Heart left ventricle (tissue), 16 donors: ENCODE data around the gene PVRIG. TPM values are rescaled to one million over a fixed set of nuclear protein-coding genes. Genes with fewer than 3 reads are reported as not detected.

Experiments
- ATAC-seq, 4 donors: fragments of 200-7000 bp; cut with Tn5 transposase; one replicate each; pipeline ENCODE4 v1.9.1; 2020 to 2022; ENCODE audit warnings: moderate library complexity in 4 of 4, mild to moderate bottlenecking in 3 of 4, moderate number of reproducible peaks in 1 of 4
- DNase-seq, 5 donors: peaks; one replicate each; pipeline ENCODE4 v3.0.0-alpha.2; 2020
- H3K27ac ChIP-seq, 12 donors: fragments of 200-600 bp; sonication (generic) in 4 of 12; one replicate each; pipeline versions ENCODE4 v1.5.0 to v1.8.0; 2016 to 2022; ENCODE audit warnings: mild to moderate bottlenecking in 2 of 12
- H3K27me3 ChIP-seq, 9 donors: fragments of 200-600 bp; sonication (generic) in 2 of 9; one replicate each; pipeline versions ENCODE4 v1.5.1 to v1.8.0; 2016 to 2022; ENCODE audit warnings: mild to moderate bottlenecking in 3 of 9
- H3K36me3 ChIP-seq, 9 donors: fragments of 200-600 bp; sonication (generic) in 2 of 9; one replicate each; pipeline versions ENCODE4 v1.5.0 to v1.8.0; 2018 to 2022; ENCODE audit warnings: mild to moderate bottlenecking in 2 of 9
- H3K4me1 ChIP-seq, 12 donors: fragments of 200-600 bp; sonication (generic) in 4 of 12; one replicate each; pipeline versions ENCODE4 v1.5.0 to v1.8.0; 2016 to 2022; ENCODE audit warnings: mild to moderate bottlenecking in 3 of 12
- H3K4me3 ChIP-seq, 12 donors: fragments of 200-600 bp; sonication (generic) in 4 of 12; one replicate each; pipeline versions ENCODE4 v1.5.0 to v1.8.0; 2017 to 2022; ENCODE audit warnings: mild to moderate bottlenecking in 9 of 12, moderate library complexity in 4 of 12
- H3K9me3 ChIP-seq, 12 donors: fragments of 200-600 bp; sonication (generic) in 4 of 12; one replicate each; pipeline versions ENCODE4 v1.5.0 to v1.8.0; 2016 to 2022; ENCODE audit warnings: mild to moderate bottlenecking in 1 of 12
- CTCF ChIP-seq, 12 donors: fragments of 200-600 bp; sonication (generic) in 4 of 12; IDR thresholded peaks; one replicate each; pipeline versions ENCODE4 v1.5.0 to v1.8.0; 2018 to 2022; ENCODE audit warnings: antibody characterized with exemption in 12 of 12, mild to moderate bottlenecking in 5 of 12
- POLR2A ChIP-seq, 2 donors: fragments of 450-650 bp; IDR thresholded peaks; one replicate each; pipeline ENCODE4 v1.6.1; 2017; ENCODE audit warnings: antibody characterized with exemption in 2 of 2, mild to moderate bottlenecking in 2 of 2, moderate library complexity in 2 of 2
- WGBS, 4 donors: extraction: QIAGEN DNeasy Blood & Tissue Kit in 2 of 4; methylation state at CpG; one replicate each; pipeline versions ENCODE4 v1.1.5 to v1.1.7; 2013 to 2018; 5-methylcytosine and 5-hydroxymethylcytosine counted together
- intact Hi-C, 10 donors: fragments of 100-400 bp; cut with DNase I; formaldehyde crosslinking; loops; one replicate each; pipeline versions ENCODE4 v1.11.1 to v1.14.2; 2022
- polyA plus RNA-seq, 2 donors: library from polyadenylated mRNA; stranded (reverse); fragments of 200-250 nt; gene quantifications; one replicate each; pipeline ENCODE4 v1.2.3, GENCODE V29; 2013
- total RNA-seq, 9 donors: library from RNA; depleted of rRNA in 2 of 9; stranded (reverse); fragments of >200 nt in 2 of 9; fragmentation: NEBNext Ultra II Directional in 3 of 9; extraction: Animal tissue kit (Norgen Biotek cat#: 25700) in 3 of 9; gene quantifications; one replicate each; pipeline versions ENCODE4 v1.1.0 to v1.2.4, GENCODE V29; 2016 to 2023
- donor health status: ischemic (EF 13 %, LVEDD 7.1; RV severe dilation, severe dysfunction).
- donor health status: healthy with polysubstance abuse.
- donor health status: DM: no; HTN: yes; CAD: no.
- donor health status: DM: no; HTN: no; CAD: no.
- donor health status: ischemic (EF 25% LVEDD 6.9; RV normal size, moderate dysfunction).
- donor health status: ischemic (EF 25% LVEDD 5.7; RV mildly dilated, moderate dysfunction).
- donor health status: healthy.
- donor health status: DM: yes; HTN: yes; CAD: no.
- donor health status: ischemic (EF 35%, LVEDD 5.7; RV mildly dilated, moderate dysfunction).
- donor health status: nonischemic (EF 11% LVEDD 7.7; RV severe dilation, severe dysfunction).
- donor health status: DM: yes; HTN: yes; CAD: no.
- donor health status: PGD.
- donor health status: ischemic (EF 29% LVEDD 5.4; RV normal size, mild dysfunction).
- donor health status: nonischemic (EF 23%, LVEDD 6.1; RV moderate dilation, normal function).

Gene PVRIG
- total and polyA plus RNA-seq, 11 donors, result 0.08 to 2.7 (median 0.63) TPM; not detected in 6

GRCh38 chr7:100171840-100172239 is 47.9 kb upstream of the PVRIG start:
- intact Hi-C loops, result no loop called here
- H3K4me1 ChIP-seq, result peaks cover 0 to 36% (median 14%) of the 10 kb centered on the region in 12 donors
- H3K9me3 ChIP-seq, result no peaks in the 10 kb centered on the region
- no peaks in the 10 kb centered on the region for H3K36me3 ChIP-seq
- no peak for TF ChIP-seq CTCF (IDR thresholded peaks at IDR 0.05)
- TF ChIP-seq POLR2A (IDR thresholded peaks at IDR 0.05), result no peak
- no peak overlapping the region for H3K27ac ChIP-seq
- ATAC-seq, result no peak
- DNase-seq, result no peak
- H3K4me3 ChIP-seq, result peak overlapping the region in 9 of 12 donors; percentile 17 to 52 (median 42)
- H3K27me3 ChIP-seq, result peaks cover 0 to 41% (median 15%) of the 10 kb centered on the region in 9 donors
- WGBS, 4 donors, result 35 to 66% (median 37%) methylated on average over 10 to 22 of the region's 22 CpGs

DNA sequence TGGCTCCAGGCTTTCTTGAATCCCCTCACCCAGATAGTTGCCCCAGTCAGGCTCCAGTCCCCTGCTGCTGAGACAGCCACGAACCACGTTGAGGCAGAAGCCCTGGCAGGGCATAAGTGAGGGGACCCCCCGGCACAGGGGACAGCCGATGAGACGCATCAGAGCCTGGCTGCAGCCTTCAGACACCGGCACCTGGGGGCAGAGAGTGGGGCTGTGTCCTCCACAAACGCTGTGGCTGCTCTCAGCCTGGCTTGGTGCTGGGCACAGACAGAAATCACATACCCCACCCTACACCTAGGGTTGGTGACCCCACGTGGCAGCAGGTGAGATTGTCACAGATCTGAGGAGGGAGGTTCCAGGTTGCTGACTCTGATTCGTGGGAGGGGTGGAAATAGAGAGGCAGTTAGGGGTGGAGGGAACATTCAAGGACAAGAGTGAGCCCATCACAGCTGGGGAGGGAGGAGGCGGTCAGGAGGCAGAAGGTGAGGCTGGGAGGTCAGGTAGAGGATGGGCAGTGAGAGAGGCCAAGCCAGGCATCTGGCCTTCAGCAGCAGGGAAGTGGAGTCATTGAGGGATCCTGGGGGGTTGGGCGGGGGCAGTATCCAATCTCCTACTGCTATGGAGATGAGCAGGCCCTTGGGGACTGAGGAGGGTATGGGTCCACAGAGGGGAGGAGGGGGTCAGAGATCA is 45.8 kb upstream of the PVRIG start:
- Histone ChIP-seq H3K4me1 (peaks cover 0 to 26% (median 12%) of the 10 kb centered on the region in 12 donors), H3K4me3 (no peak overlapping the region), H3K9me3 (no peaks in the 10 kb centered on the region), H3K36me3 (no peaks in the 10 kb centered on the region), H3K27ac (no peak overlapping the region), H3K27me3 (peaks cover 0 to 22% (median 15%) of the 10 kb centered on the region in 9 donors)
- intact Hi-C loops, result no loop called here
- TF ChIP-seq CTCF (IDR thresholded peaks at IDR 0.05) (no peak), POLR2A (IDR thresholded peaks at IDR 0.05) (no peak)
- WGBS, 4 donors, result 90 to 96% (median 93%) methylated on average over 11 of the region's 11 CpGs
- ATAC-seq, result no peak
- DNase-seq, result no peak

- TF ChIP-seq POLR2A (IDR thresholded peaks at IDR 0.05) (no peak), CTCF (IDR thresholded peaks at IDR 0.05) (no peak)
- Histone ChIP-seq H3K9me3 (no peaks in the 10 kb centered on the region), H3K4me3 (no peak overlapping the region), H3K27me3 (peaks cover 0 to 22% (median 15%) of the 10 kb centered on the region in 9 donors), H3K27ac (no peak overlapping the region), H3K4me1 (peaks cover 0 to 26% (median 11%) of the 10 kb centered on the region in 12 donors), H3K36me3 (no peaks in the 10 kb centered on the region)
- intact Hi-C loops, result no loop called here
- no peak for DNase-seq
- WGBS, 4 donors, result 89 to 91% (median 90%) methylated on average over 5 of the region's 5 CpGs
- ATAC-seq, result no peak
These were observed 45.2 kb upstream of the PVRIG start for GRCh38 chr7:100174582-100174981.

- intact Hi-C loops, result no loop called here
These were observed 44.3 kb upstream of the PVRIG start for GRCh38 chr7:100175296-100175935.

More at GRCh38 chr7:100175296-100175935, 44.3 kb upstream of the PVRIG start:
- Histone ChIP-seq H3K4me3 (no peak overlapping the region), H3K9me3 (no peaks in the 10 kb centered on the region), H3K36me3 (no peaks in the 10 kb centered on the region), H3K4me1 (peaks cover 0 to 26% (median 11%) of the 10 kb centered on the region in 12 donors), H3K27me3 (peaks cover 0 to 22% (median 15%) of the 10 kb centered on the region in 9 donors), H3K27ac (no peak overlapping the region)
- TF ChIP-seq POLR2A (IDR thresholded peaks at IDR 0.05) (no peak), CTCF (IDR thresholded peaks at IDR 0.05) (no peak)
- ATAC-seq (no peak), DNase-seq (no peak)
- 94 to 96% (median 95%) methylated on average over 14 of the region's 14 CpGs for WGBS, 4 donors
